Thyroid gland (tissue), 4 donors: ENCODE results near the gene GLB1L3. TPM values are rescaled to one million over a fixed set of nuclear protein-coding genes. Genes with fewer than 3 reads are reported as not detected.

ENCODE experiments used
- DNase-seq, 2 donors: peaks; one replicate each; pipeline ENCODE4 v3.0.0-alpha.2; 2019
- H3K27ac ChIP-seq, 3 donors: fragments of 200-600 bp; sonication (generic); 1 replicate in 2 of 3; 2 replicates in 1 of 3; pipeline ENCODE4 v1.5.1; 2016 to 2019; ENCODE audit warnings: mild to moderate bottlenecking in 1 of 3, moderate library complexity in 1 of 3
- H3K27me3 ChIP-seq: fragments of 200-600 bp; sonication (generic); one replicate; pipeline ENCODE4 v1.5.1; 2019
- H3K36me3 ChIP-seq, 2 donors: fragments of 200-600 bp; sonication (generic); one replicate each; pipeline ENCODE4 v1.5.1; 2016 to 2019
- H3K4me1 ChIP-seq, 2 donors: fragments of 200-600 bp; sonication (generic); one replicate each; pipeline ENCODE4 v1.5.1; 2017 to 2019
- H3K4me3 ChIP-seq, 3 donors: fragments of 200-600 bp; sonication (generic); replicated peaks in 1 of 3; 1 replicate in 2 of 3; 2 replicates in 1 of 3; pipeline ENCODE4 v1.5.1; 2016; ENCODE audit warnings: mild to moderate bottlenecking in 1 of 3
- H3K9me3 ChIP-seq: fragments of 200-600 bp; sonication (generic); one replicate; pipeline ENCODE4 v1.5.1; 2017
- CTCF ChIP-seq, 6 experiments: fragments of 200-600 bp in 3 of 6; fragments of 450-650 bp in 3 of 6; sonication (generic) in 3 of 6; IDR thresholded peaks; one replicate each; pipeline ENCODE4 v1.5.1; 2016 to 2019; ENCODE audit warnings: antibody characterized with exemption in 6 of 6, mild to moderate bottlenecking in 2 of 6, inconsistent platforms in 1 of 6, moderate library complexity in 1 of 6
- POLR2A ChIP-seq, 2 donors: fragments of 450-650 bp; IDR thresholded peaks; one replicate each; pipeline ENCODE4 v1.6.1; 2017; ENCODE audit warnings: antibody characterized with exemption in 2 of 2, mild to moderate bottlenecking in 2 of 2, moderate library complexity in 1 of 2
- WGBS, 2 donors: methylation state at CpG; one replicate each; pipeline ENCODE4 v1.1.5; 2017; 5-methylcytosine and 5-hydroxymethylcytosine counted together
- intact Hi-C: fragments of 100-400 bp; cut with DNase I; formaldehyde crosslinking; loops from one replicate; pipeline ENCODE4 v1.15.1; 2023
- total RNA-seq, 4 donors: library from RNA; depleted of rRNA; stranded (reverse); fragments of >200 nt; gene quantifications; one replicate each; pipeline ENCODE4 v1.2.3, GENCODE V29; 2016

GLB1L3 gene
- total RNA-seq, 4 donors from 2014 or later: 0.63 to 2.0 (median 0.94) TPM

- no peaks in the 10 kb centered on the region for H3K27me3 ChIP-seq
- no peaks in the 10 kb centered on the region for H3K9me3 ChIP-seq
- 61 to 66% methylated on average over 4 of the region's 4 CpGs for WGBS, 2 donors
- intact Hi-C loops: no loop called here
- no peak overlapping the region for H3K4me3 ChIP-seq
- TF ChIP-seq CTCF (IDR thresholded peaks at IDR 0.05) (no peak), POLR2A (IDR thresholded peaks at IDR 0.05) (no peak)
- peaks cover 17 to 23% of the 10 kb centered on the region in 2 donors for H3K4me1 ChIP-seq
- no peaks in the 10 kb centered on the region for H3K36me3 ChIP-seq
- H3K27ac ChIP-seq: no peak overlapping the region
- DNase-seq: no peak
Observed at GRCh38 chr11:134230339-134230738, 45.8 kb upstream of the GLB1L3 start.

GRCh38 chr11:134231958-134232659 is 44.1 kb upstream of the GLB1L3 start:
- Histone ChIP-seq H3K36me3 (no peaks in the 10 kb centered on the region), H3K27me3 (no peaks in the 10 kb centered on the region), H3K27ac (no peak overlapping the region), H3K4me3 (no peak overlapping the region), H3K9me3 (no peaks in the 10 kb centered on the region), H3K4me1 (peaks cover 7 to 8% of the 10 kb centered on the region in 2 donors)
- intact Hi-C loops: no loop called here
- no peak for TF ChIP-seq CTCF (IDR thresholded peaks at IDR 0.05)
- no peak for TF ChIP-seq POLR2A (IDR thresholded peaks at IDR 0.05)
- WGBS, 2 donors: 68 to 72% methylated on average over 10 of the region's 10 CpGs
- no peak for DNase-seq

- Histone ChIP-seq H3K27ac (no peak overlapping the region), H3K4me1 (peaks cover 3 to 8% of the 10 kb centered on the region in 2 donors), H3K9me3 (no peaks in the 10 kb centered on the region), H3K36me3 (no peaks in the 10 kb centered on the region), H3K27me3 (no peaks in the 10 kb centered on the region), H3K4me3 (no peak overlapping the region)
- WGBS, 2 donors: 87 to 95% methylated on average over 4 of the region's 4 CpGs
- intact Hi-C loops: no loop called here
- TF ChIP-seq CTCF (IDR thresholded peaks at IDR 0.05): no peak
- no peak for TF ChIP-seq POLR2A (IDR thresholded peaks at IDR 0.05)
- DNase-seq: no peak
Observed at GRCh38 chr11:134233729-134234179, 42.4 kb upstream of the GLB1L3 start.

- DNase-seq: no peak
- Histone ChIP-seq H3K4me1 (peaks cover 0 to 7% of the 10 kb centered on the region in 2 donors), H3K27me3 (no peaks in the 10 kb centered on the region), H3K36me3 (peaks cover 5 to 7% of the 10 kb centered on the region in 2 donors), H3K9me3 (no peaks in the 10 kb centered on the region), H3K4me3 (no peak overlapping the region), H3K27ac (no peak overlapping the region)
- intact Hi-C loops: no loop called here
- 88 to 89% methylated on average over 3 of the region's 3 CpGs for WGBS, 2 donors
- TF ChIP-seq POLR2A (IDR thresholded peaks at IDR 0.05) (no peak), CTCF (IDR thresholded peaks at IDR 0.05) (no peak)
Observed at GRCh38 chr11:134235399-134235798, 40.8 kb upstream of the GLB1L3 start.

- Histone ChIP-seq H3K27ac (no peak overlapping the region), H3K9me3 (no peaks in the 10 kb centered on the region), H3K4me1 (no peaks in the 10 kb centered on the region), H3K4me3 (no peak overlapping the region), H3K27me3 (no peaks in the 10 kb centered on the region), H3K36me3 (peaks cover 5 to 14% of the 10 kb centered on the region in 2 donors)
- TF ChIP-seq CTCF (IDR thresholded peaks at IDR 0.05): no peak
- TF ChIP-seq POLR2A (IDR thresholded peaks at IDR 0.05): no peak
- WGBS, 2 donors: 87 to 88% methylated on average over 7 of the region's 7 CpGs
- DNase-seq: no peak
- intact Hi-C loops: no loop called here
Observed at GRCh38 chr11:134236834-134237556, 39.2 kb upstream of the GLB1L3 start.
